GM18909 (cell line): ENCODE results near the gene SPOCD1.

Experiments
- ATAC-seq: cut with Tn5 transposase; IDR thresholded peaks from one replicate; pipeline ENCODE4 v1.9.1; 2021; ENCODE audit warnings: mild to moderate bottlenecking; ENCODE audit not compliant: unreplicated experiment, poor library complexity

Gene SPOCD1

GRCh38 chr1:31745946-31746670 lies 69.7 kb downstream of the SPOCD1 start:
- no peak for ATAC-seq

GRCh38 chr1:31745096-31745945 lies 70.5 kb downstream of the SPOCD1 start:
- no peak for ATAC-seq

- no peak for ATAC-seq
These were observed 71.5 kb downstream of the SPOCD1 start for GRCh38 chr1:31744165-31744888.

GRCh38 chr1:31742462-31743212 lies 73.2 kb downstream of the SPOCD1 start:
- ATAC-seq: no peak
